GM21360 (cell line): ENCODE data around the gene PDF.

Experiments
- ATAC-seq: cut with Tn5 transposase; IDR thresholded peaks from one replicate; pipeline ENCODE4 v1.9.1; 2021; ENCODE audit warnings: mild to moderate bottlenecking, moderate library complexity; ENCODE audit not compliant: unreplicated experiment

Gene PDF

DNA sequence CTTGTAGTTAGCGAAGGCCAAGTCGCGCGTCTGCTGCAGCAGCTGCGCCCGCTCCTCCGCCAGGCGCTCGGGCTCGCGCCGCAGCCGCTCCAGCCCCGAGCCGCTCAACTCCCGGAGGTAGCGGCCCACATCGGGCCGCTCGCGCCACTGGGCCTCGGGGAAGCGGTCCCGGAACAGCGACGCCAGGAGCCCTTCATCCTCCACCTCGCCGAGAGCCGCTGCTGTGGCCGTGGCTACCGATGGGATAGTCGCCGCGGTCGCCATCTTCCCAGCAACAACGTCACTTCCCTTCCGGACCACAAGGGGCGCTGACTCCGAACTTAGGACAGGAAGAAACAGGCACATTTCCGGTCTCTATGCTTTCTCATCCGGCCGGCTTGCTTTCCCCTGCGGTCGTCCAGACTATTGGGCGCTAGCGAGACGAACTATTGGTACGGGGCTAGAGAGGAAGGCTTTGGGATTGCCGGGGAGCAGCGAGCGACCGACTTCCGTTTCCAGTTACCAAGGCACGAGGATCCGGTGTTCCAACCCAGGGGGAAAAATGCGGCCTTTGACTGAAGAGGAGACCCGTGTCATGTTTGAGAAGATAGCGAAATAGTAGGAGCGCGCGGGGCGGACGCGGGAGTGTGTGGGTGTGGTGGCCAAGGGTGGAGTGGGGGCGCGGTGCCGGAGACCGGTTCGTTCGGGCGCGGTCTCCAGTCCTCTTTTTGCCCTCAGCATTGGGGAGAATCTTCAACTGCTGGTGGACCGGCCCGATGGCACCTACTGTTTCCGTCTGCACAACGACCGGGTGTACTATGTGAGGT is 9.1 kb upstream of the PDF start, which contains the start of the genes COG8 and NIP7:
TSS of gene COG8 (minus strand) at position 276 of the 806 bp plus-strand sequence. CDS start at position 264, 12 bp downstream.
TSS of gene NIP7 (plus strand) at position 484 of the 806 bp plus-strand sequence. CDS start at position 542, 58 bp downstream.
- peak; percentile 86 for ATAC-seq

DNA sequence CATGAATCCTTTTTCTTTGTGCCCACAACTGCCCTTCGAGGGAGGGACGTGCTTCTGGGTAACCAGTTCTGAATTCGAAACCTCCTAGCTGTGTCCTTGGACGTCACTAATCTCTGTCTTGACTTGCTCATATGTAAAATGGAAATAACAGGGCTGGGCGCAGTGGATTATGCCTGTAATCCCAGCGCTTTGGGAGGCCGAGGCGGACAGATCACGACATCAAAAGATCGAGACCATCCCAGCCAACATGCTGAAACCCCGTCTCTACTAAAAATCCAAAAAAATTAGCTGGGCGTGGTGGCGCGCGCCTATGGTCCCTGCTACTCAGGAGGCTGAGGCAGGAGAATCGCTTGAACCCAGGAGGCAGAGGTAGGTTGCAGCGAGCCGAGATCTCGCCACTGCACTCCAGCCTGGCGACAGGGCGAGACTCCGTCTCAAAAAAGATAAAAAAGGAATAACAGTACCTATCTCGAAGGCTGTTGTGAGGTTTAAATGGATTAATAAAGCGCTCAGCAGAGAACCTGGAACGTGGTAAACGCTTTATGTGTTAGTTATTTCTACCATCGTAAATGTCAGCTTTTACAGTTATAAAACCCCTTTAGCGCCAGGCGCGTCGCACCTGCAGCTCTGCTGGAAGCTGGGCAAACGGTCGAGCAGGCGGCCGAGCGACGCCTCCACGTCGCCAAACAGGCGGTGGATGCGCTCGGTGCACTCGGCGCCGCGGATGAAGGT is 8.3 kb upstream of the PDF start:
- no peak for ATAC-seq

DNA sequence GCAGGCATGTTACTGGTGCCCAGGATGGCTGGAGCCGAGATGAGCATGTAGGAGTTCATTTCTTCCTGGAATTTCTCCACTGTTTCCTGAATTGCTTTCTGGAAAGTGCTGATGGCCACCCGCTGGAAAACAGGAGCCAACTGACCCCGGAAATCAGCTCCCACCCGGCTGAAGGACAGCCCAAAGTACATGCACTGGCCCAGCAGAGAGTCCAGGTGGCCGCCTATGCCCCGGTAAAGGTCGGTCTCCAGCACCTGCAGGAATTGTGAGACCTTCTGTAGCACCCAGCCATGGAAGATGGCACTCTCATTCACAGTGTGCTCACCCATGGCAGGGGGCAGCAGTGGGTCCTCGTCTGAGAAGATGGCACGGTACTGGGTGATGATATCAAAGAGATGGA is 4.3 kb upstream of the PDF start:
- ATAC-seq = no peak

- peak; percentile 17 for ATAC-seq
Observed at GRCh38 chr16:69329369-69330285, 761 bp downstream of the PDF start.

GRCh38 chr16:69328854-69329316 is 1.5 kb downstream of the PDF start:
- no peak for ATAC-seq

- ATAC-seq = no peak
Observed at GRCh38 chr16:69327585-69328310, 2.6 kb downstream of the PDF start.

GRCh38 chr16:69326172-69326873 is 4.1 kb downstream of the PDF start:
- ATAC-seq = no peak

- no peak for ATAC-seq
Observed at GRCh38 chr16:69325784-69326171, 4.6 kb downstream of the PDF start.

- ATAC-seq = no peak
Observed at GRCh38 chr16:69324585-69325253, 5.7 kb downstream of the PDF start.

- no peak for ATAC-seq
Observed at GRCh38 chr16:69324013-69324531, 6.3 kb downstream of the PDF start.

- ATAC-seq = no peak
Observed at GRCh38 chr16:69323415-69323814, 7.0 kb downstream of the PDF start.

GRCh38 chr16:69322343-69322742 is 8.0 kb downstream of the PDF start:
- no peak for ATAC-seq

DNA sequence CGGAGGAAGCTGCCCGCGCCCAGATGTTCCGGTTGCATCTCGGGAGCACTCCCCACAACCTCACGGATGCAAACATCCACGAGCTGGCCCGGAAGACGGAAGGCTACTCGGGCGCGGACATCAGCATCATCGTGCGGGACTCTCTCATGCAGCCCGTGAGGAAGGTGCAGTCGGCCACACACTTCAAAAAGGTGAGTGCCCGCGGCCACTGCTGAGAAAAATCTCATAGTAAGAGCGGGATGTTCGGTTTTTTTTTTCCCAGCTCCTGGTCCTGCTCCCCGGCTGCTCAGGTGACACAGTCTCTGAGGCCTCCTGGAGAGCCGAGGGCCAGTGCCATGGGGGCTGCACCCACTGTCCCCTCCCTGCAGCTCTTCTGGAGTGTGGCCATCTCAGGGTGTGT is 9.3 kb downstream of the PDF start:
- ATAC-seq = no peak

DNA sequence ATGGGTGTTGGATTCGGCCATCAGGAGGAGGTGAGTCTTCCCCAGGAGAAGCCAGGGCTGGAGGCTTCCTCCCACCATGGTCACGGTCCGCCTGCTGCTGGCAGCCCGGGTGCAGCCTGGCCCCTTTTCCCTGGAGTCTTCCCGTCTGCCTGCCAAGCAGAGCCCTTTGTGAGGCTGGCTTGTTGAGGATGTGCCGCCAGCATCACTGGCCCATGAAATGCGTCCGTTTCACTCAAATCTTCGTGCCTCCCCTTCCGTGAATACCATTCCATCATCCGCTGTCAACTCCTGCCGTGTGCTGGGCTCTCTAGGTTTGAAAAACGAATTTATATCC is 9.7 kb downstream of the PDF start:
- no peak for ATAC-seq

DNA sequence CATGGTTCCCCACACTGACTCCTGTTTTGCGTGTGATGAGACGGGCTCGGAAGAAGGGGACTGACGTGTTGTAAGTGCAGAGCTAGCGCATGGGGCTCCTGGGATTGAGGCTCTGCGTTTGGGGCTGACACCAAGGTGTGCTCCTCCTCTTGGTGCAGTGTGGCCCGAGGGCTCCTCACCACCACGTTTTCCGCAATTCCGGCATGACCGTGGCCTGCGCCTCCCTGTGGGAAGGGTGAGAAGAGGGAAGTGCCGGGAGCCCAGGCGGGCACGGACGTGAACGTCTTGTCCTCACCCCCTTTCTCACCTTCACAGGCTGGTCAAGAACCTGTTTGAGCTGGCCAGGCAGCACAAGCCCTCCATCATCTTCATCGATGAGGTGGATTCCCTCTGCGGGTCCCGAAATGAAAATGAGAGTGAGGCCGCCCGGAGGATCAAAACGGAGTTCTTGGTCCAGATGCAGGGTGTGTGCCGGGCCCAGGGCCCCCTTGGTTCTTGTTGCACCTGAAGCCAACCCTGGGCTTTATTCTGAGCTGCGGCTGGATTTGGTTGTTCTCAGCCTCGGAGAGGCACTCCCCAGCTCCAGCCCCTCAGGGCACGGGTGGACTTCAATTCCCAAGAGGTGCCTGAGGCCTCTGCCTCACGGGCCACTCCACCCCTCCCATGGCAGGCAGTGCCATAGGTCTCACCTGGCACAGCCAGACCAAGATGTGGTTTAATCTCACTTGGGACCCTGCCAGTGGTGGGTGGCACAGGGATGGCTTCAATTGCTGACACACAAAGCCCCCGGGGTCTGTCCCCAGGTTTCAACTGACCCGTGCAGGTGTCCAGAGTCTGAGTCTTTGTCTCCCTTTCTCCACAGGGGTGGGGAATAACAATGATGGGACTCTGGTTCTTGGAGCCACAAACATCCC is 10.3 kb downstream of the PDF start:
- ATAC-seq = no peak

DNA sequence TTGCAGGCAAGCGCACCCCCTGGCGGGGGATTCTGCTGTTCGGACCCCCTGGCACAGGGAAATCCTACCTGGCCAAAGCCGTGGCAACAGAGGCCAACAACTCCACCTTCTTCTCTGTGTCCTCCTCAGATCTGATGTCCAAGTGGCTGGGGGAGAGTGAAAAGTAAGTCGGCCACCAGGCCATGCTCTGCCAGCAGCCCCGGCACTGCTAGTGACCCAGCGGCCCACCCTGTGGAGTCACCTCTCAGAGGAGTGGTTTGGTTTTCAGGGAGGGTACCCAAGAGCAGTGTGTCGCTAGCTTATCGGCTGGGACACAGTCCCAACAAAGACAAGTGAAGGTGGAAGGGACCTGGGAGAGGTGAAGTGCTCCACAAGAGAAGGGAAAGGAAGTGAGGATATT is 11.0 kb downstream of the PDF start:
- no peak for ATAC-seq

- ATAC-seq = no peak
Observed at GRCh38 chr16:69318911-69319289, 11.5 kb downstream of the PDF start.
